OCI-LY1 (cell line): ENCODE results near the gene CREG2.

Source experiments
- H2AFZ ChIP-seq: fragments of 200-600 bp; sonication (generic), shearing (Covaris generic); 2 replicates; pipeline ENCODE4 v1.6.0; 2014; ENCODE audit warnings: antibody characterized with exemption, mild to moderate bottlenecking, low read length
- H3F3A ChIP-seq: fragments of 200-600 bp; sonication (generic), shearing (Covaris generic); 2 replicates; pipeline ENCODE4 v1.6.0; 2014; ENCODE audit warnings: mild to moderate bottlenecking, antibody characterized with exemption, low read length, moderate library complexity; ENCODE audit not compliant: insufficient read depth
- H3K27ac ChIP-seq: fragments of 200-600 bp; sonication (generic); 2 replicates; pipeline ENCODE4 v1.5.1; 2014; ENCODE audit warnings: low read length, mixed run types, mild to moderate bottlenecking, low read depth; ENCODE audit not compliant: poor library complexity, severe bottlenecking
- H3K27me3 ChIP-seq: fragments of 200-600 bp; sonication (generic); 2 replicates; pipeline ENCODE4 v1.6.0; 2014; ENCODE audit warnings: antibody characterized with exemption, mild to moderate bottlenecking, low read length, moderate library complexity; ENCODE audit not compliant: insufficient read depth
- H3K36me3 ChIP-seq: fragments of 200-600 bp; sonication (generic); 2 replicates; pipeline ENCODE4 v1.6.1; 2014; ENCODE audit warnings: mild to moderate bottlenecking, antibody characterized with exemption, low read length, moderate library complexity, mixed read lengths; ENCODE audit not compliant: insufficient read depth
- H3K4me1 ChIP-seq: fragments of 200-600 bp; sonication (generic); 2 replicates; pipeline ENCODE4 v1.5.1; 2014; ENCODE audit warnings: mild to moderate bottlenecking, low read length, moderate library complexity; ENCODE audit not compliant: insufficient read depth, severe bottlenecking
- H3K4me2 ChIP-seq: fragments of 200-600 bp; sonication (generic), shearing (Covaris generic); 2 replicates; pipeline ENCODE4 v1.6.1; 2014; ENCODE audit warnings: low read length
- H3K4me3 ChIP-seq: fragments of 200-600 bp; sonication (generic); 2 replicates; pipeline ENCODE4 v1.5.1; 2014; ENCODE audit warnings: low read length, low read depth, mild to moderate bottlenecking, mixed read lengths; ENCODE audit not compliant: poor library complexity, severe bottlenecking
- H3K79me2 ChIP-seq: fragments of 200-600 bp; shearing (Covaris generic); 2 replicates; pipeline ENCODE4 v1.6.1; 2016; ENCODE audit warnings: mixed run types, low read length, mixed read lengths; ENCODE audit not compliant: insufficient read depth
- H3K9ac ChIP-seq: fragments of 200-600 bp; sonication (generic), shearing (Covaris generic); 2 replicates; pipeline ENCODE4 v1.6.1; 2014; ENCODE audit warnings: mild to moderate bottlenecking, low read length, mixed read lengths
- H3K9me2 ChIP-seq: fragments of 200-600 bp; sonication (generic), shearing (Covaris generic); 2 replicates; pipeline ENCODE4 v1.6.1; 2014; ENCODE audit warnings: low read depth, mild to moderate bottlenecking, low read length, mixed read lengths
- H3K9me3 ChIP-seq: fragments of 200-600 bp; shearing (Covaris generic); 2 replicates; pipeline ENCODE4 v1.6.1; 2014; ENCODE audit warnings: low read length, mixed read lengths
- H4K20me1 ChIP-seq: fragments of 200-600 bp; sonication (generic), shearing (Covaris generic); 2 replicates; pipeline ENCODE4 v1.6.0; 2016; ENCODE audit warnings: mild to moderate bottlenecking, low read length; ENCODE audit not compliant: insufficient read depth
- CTCF ChIP-seq: fragments of 200-600 bp; sonication (generic), shearing (Covaris generic); IDR thresholded peaks from 2 replicates; pipeline ENCODE4 v1.5.1; 2017; ENCODE audit warnings: mild to moderate bottlenecking, antibody characterized with exemption, low read length, moderate library complexity, mixed read lengths
- EZH2 ChIP-seq: fragments of 200-600 bp; sonication (generic), shearing (Covaris generic); IDR thresholded peaks from 2 replicates; pipeline ENCODE4 v1.8.0; 2017; ENCODE audit warnings: borderline replicate concordance, mixed run types, mild to moderate bottlenecking, antibody characterized with exemption, low read length, moderate library complexity, mixed read lengths

CREG2 gene

GRCh38 chr2:101398116-101398821, 11.0 kb upstream of the CREG2 start:
- Histone ChIP-seq H3K4me1 (no peaks in the 10 kb centered on the region), H3K9ac (no peak overlapping the region), H4K20me1 (no peaks in the 10 kb centered on the region), H3F3A (no peaks in the 10 kb centered on the region), H3K27ac (no peak overlapping the region), H3K36me3 (no peaks in the 10 kb centered on the region), H3K4me3 (no peak overlapping the region), H3K9me2 (no peaks in the 10 kb centered on the region), H3K79me2 (no peaks in the 10 kb centered on the region), H3K9me3 (no peaks in the 10 kb centered on the region), H2AFZ (no peak overlapping the region), H3K27me3 (no peaks in the 10 kb centered on the region), H3K4me2 (no peak overlapping the region)
- TF ChIP-seq CTCF (no peak), EZH2 (no peak)

GRCh38 chr2:101396316-101396717, 9.0 kb upstream of the CREG2 start:
- H2AFZ ChIP-seq: no peak overlapping the region

GRCh38 chr2:101395545-101396315, 8.4 kb upstream of the CREG2 start:
- Histone ChIP-seq H3K9me3 (no peaks in the 10 kb centered on the region), H3K4me2 (no peak overlapping the region), H3K27me3 (no peaks in the 10 kb centered on the region), H3K36me3 (no peaks in the 10 kb centered on the region), H3K4me3 (no peak overlapping the region), H3F3A (no peaks in the 10 kb centered on the region), H2AFZ (no peak overlapping the region), H3K79me2 (no peaks in the 10 kb centered on the region), H4K20me1 (no peaks in the 10 kb centered on the region), H3K9ac (no peak overlapping the region), H3K9me2 (no peaks in the 10 kb centered on the region), H3K4me1 (no peaks in the 10 kb centered on the region), H3K27ac (no peak overlapping the region)
- TF ChIP-seq EZH2: no peak
- no peak for TF ChIP-seq CTCF

More at GRCh38 chr2:101396316-101396717, 9.0 kb upstream of the CREG2 start:
- Histone ChIP-seq H4K20me1 (no peaks in the 10 kb centered on the region), H3K4me3 (no peak overlapping the region), H3K27ac (no peak overlapping the region), H3K27me3 (no peaks in the 10 kb centered on the region), H3K9ac (no peak overlapping the region), H3K79me2 (no peaks in the 10 kb centered on the region), H3K9me3 (no peaks in the 10 kb centered on the region), H3K9me2 (no peaks in the 10 kb centered on the region), H3K36me3 (no peaks in the 10 kb centered on the region), H3K4me2 (no peak overlapping the region), H3F3A (no peaks in the 10 kb centered on the region), H3K4me1 (no peaks in the 10 kb centered on the region)
- TF ChIP-seq CTCF (no peak), EZH2 (no peak)
